H54 (cell line): ENCODE data around the gene LGALS7B.
"Not testable (repeated sequence)": the region's sequence is repeated elsewhere in the genome, so short reads cannot be mapped to it uniquely, and the experiment has no call there.

Experiments used
- DNase-seq: peaks from one replicate; pipeline ENCODE4 v3.0.0; 2011; ENCODE audit warnings: low spot score, mixed read lengths; ENCODE audit not compliant: insufficient read length
- FAIRE-seq: peaks from 3 replicates; lab custom pipeline; 2011; peaks lifted over from hg19 to GRCh38; lab: Jason Lieb, UNC
- POLR2A ChIP-seq: IDR thresholded peaks from 2 replicates; pipeline ENCODE4 v1.6.1; 2011; ENCODE audit warnings: low read depth, mild to moderate bottlenecking, low read length

LGALS7B gene

GRCh38 chr19:38785187-38785699 is 3.8 kb upstream of the LGALS7B start:
- DNase-seq (no peak), FAIRE-seq (no peak)
- TF ChIP-seq POLR2A, result no peak

DNA sequence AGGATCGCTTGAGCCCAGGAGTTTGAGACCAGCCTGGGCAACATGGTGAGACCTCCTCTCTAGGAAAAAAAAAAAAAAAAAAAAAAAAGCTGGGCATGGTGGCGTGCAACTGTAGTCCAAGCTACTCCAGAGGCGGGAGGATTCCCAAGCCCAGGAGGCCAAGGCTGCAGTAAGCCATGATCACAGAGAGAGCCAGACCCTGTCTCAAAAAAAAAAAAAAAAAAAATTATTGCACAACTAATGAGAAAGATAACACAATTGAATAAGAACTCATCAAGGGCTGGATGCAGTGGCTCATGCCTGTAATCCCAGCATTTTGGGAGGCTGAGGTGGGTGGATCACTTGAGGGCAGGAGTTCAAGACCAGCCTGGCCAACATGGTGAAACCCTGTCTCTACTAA is 2.9 kb upstream of the LGALS7B start:
- not testable (repeated sequence) for DNase-seq, FAIRE-seq

- DNase-seq (no peak), FAIRE-seq (no peak)
Observed at GRCh38 chr19:38786572-38787265, 2.3 kb upstream of the LGALS7B start.

DNA sequence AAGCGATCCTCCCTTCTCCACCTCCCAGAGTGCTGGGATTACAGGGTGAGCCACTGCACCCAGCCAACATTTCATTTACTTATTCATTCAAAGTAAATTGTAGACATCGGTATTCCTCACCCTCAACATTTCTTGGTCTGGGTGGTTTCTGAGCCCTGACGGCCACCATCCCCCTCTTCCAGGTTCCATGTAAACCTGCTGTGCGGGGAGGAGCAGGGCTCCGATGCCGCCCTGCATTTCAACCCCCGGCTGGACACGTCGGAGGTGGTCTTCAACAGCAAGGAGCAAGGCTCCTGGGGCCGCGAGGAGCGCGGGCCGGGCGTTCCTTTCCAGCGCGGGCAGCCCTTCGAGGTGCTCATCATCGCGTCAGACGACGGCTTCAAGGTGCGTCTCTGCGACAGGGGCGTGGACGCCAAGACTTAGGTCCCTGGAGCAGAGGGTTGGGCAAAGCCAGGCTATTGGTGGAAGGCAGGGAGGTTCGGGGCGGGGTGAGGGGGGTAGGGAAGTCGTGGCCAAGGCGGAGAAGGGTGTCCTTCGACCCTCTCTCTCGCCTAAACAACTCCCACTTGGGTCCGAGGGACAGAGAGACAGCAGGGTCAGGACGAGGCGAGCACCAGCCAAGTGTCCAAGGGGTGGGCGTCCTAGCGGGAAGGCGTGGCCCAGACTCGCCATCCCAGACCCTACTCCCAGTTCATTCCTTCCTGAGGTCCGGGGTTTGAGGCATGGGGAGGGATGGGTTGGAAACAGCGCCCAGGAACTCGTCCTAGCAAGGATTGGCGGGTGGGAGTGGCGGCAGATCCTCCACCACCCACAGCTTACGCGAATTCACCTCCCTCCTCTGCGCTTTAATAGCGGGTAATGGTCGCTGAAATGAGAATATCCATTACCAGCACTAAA is 1.8 kb downstream of the LGALS7B start:
- not testable (repeated sequence) for FAIRE-seq, DNase-seq

More at GRCh38 chr19:38786572-38787265, 2.3 kb upstream of the LGALS7B start:
- TF ChIP-seq POLR2A, result no peak

GRCh38 chr19:38791451-38792064 is 2.6 kb downstream of the LGALS7B start:
- not testable (repeated sequence) for DNase-seq, FAIRE-seq

DNA sequence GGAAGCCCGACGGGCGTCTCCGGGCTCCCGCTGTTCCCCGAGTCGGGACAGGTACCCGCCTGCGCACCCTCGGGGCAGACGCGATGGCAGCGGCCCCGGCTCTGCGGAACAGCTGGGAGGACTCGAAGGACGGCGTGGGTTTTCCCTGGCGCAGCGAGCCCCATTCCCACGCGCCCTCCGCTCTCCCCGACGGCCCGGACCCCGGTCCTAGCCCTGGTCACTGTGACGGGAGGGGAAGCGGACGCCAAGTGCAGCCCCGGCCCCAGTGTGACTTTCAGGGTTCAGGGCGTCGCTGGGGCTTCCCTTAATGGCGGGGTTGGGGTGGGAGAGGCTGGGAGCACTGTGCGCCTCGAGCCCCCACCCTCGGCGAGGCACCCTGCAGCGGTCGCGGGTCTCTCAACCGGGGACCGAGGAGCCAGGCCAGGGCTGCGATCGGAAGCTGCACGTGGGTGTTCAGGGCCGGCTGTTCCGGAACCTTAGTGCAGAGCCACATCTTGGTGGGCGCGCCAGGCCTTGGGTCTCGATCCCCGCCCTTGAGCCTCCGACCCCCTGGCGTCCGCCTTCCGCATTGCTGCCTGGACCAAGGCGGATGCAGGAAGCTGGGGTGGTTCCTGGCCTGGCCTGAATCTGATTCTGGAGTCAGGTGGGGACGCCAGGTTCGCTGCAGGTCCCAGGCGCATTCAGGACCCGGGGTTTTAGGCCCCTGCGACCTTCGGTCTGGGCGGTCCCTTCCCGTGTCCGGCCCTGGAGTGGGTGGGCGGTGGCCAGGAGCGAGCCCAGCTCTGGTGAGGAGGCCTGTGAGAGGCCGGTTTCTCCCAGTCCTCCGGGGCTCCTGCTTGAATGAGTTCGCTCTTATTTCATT is 3.5 kb downstream of the LGALS7B start:
- FAIRE-seq (no peak), DNase-seq (no peak)
- TF ChIP-seq POLR2A, result no peak

GRCh38 chr19:38793177-38793576 is 4.2 kb downstream of the LGALS7B start:
- DNase-seq (no peak), FAIRE-seq (no peak)
- no peak for TF ChIP-seq POLR2A

DNA sequence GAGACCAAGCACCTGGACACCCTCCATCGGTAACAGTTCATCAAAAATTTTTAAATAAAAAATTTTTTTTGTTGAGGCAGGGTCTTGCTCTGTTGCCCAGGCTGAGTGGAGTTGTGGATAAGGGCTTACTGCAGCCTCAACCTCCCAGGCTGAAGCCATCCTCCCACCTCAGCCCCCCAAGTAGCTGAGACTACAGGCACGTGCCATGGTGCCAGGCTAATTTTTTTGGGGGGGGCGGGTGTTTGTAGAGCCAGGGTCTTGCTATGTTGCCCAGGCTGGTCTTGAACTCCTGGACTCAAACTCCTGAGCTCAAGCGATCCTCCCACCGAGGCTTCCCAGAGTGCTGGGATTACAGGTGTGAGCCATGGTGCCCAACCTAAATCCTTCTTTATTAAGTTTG is 4.7 kb downstream of the LGALS7B start:
- no peak for DNase-seq
- FAIRE-seq, result no peak
- TF ChIP-seq POLR2A, result no peak

DNA sequence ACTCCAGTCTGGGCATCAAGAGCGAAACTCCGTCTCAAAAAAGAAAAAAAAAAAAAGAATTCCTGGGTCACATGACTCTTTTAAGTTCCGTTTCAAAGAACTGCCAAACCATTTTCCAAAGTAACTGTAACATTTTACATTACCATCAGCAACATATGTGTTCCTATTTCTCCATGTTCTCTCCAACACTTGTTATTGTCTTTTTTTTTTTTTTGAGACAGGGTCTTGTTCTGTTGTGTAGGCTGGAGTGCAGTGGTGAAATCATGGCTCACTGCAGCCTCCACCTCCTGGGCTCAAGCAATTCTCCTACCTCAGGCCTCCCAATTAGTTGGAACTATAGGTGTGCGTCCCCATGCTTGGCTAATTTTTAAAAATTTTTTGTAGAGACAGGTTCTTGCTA is 6.5 kb downstream of the LGALS7B start:
- no peak for FAIRE-seq
- DNase-seq, result no peak
- no peak for TF ChIP-seq POLR2A

DNA sequence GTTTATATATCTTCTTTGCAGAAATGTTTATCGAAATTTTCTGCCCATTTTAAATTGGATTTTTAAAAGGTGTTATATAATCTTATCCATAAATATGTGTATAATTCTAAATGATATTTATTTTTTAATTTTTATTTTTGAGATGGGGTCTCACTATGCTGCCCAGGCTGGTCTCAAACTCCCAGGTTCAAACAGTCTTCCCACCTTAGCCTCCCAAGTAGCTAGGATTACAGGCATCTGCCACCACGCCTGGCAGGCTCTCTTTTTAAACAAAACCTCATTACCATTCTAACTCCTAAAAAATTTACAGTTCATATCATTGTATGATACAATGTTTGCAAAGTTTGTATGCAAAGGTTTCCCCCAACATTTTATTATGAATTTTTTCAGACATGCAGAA is 7.2 kb downstream of the LGALS7B start:
- DNase-seq (no peak), FAIRE-seq (no peak)
- TF ChIP-seq POLR2A, result no peak

- FAIRE-seq, DNase-seq: not testable (repeated sequence)
Observed at GRCh38 chr19:38797781-38798180, 8.8 kb downstream of the LGALS7B start.

DNA sequence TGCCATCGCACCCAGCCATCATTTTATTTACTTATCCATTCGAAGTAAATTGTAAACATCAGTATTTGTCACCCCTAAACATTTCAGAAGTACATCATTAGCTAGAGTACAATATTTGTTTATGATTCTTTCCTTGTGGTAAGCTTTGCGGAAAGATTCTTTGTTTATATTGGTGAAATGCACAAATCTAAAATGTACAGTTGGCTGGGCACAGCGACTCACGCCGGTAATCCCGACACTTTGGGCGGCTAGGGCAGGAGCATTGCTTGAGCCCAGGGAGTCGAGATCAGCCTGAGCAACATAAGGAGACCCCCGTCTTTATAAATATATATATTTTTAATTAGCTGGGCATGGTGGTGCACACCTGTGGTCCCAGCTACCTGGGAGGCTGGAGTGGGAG is 10.1 kb downstream of the LGALS7B start:
- TF ChIP-seq POLR2A, result no peak
- no peak for FAIRE-seq
- DNase-seq, result no peak

DNA sequence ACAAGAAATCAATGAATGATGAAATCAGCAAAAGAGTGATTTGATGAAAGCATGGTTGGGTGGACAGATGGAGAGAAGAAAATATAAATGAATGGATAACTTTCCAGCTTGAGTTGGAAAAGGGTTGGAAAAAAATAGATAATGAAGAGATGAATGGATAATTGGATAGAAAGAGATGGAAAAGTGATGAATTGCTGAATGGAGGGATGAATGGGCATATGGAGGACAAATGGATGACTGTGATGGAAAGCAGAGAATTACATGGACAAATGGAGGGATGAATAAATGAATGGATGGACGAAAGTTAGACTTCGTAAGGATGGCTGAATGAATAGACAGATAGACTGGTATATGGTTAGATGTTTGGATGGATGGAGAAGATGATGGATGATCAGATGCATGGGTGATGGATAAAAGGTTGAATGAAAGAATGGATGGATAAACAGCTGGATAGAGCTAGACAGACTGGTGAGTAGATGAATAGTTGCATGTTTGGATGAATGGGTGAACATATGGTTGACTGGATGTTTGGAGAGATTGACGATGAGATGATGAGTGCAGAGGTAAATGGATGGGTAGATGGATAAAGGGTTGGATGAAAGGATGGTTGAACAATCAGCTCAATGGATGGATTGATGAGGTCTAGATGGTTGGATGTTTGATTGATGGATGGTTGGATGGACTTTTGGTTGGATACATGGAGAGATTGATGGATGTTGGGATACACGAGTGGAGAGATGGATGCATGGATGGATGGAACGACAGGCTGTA is 11.8 kb downstream of the LGALS7B start:
- FAIRE-seq (no peak), DNase-seq (no peak)
- no peak for TF ChIP-seq POLR2A
